Limb (tissue), 2 donors: ENCODE results near the gene GALNT18.

Source experiments
- DNase-seq, 2 donors: peaks; one replicate each; pipeline ENCODE4 v3.0.0-alpha.2; 2016; ENCODE audit errors: extremely low spot score in 2 of 2

Gene GALNT18

GRCh38 chr11:11281626-11282025 lies 340.2 kb downstream of the GALNT18 start:
- DNase-seq = no peak

DNA sequence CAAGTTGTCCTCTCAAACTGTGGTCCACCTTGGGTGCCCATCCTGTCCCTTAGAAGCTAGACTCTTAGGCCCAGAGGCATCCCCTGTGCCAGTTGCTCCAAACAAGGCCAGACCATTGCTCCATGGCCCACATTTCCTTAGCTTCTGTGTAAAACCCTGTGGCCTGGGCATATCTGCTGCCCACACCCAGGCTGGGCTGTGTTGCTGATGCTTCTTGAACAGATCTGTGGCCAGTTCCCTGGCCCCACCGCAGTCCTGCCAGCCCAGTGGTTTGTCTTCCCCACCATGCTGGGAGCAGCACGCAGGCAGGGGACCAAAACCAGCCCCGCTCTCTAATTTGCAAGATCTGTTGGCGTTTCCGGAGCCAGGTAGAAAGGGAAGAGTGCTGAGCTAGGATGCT lies 341.0 kb downstream of the GALNT18 start:
- no peak for DNase-seq

GRCh38 chr11:11279956-11280689 lies 341.7 kb downstream of the GALNT18 start:
- no peak for DNase-seq

- no peak for DNase-seq
Observed at GRCh38 chr11:11272254-11272653, 349.6 kb downstream of the GALNT18 start.

GRCh38 chr11:11270236-11270775 lies 351.5 kb downstream of the GALNT18 start:
- DNase-seq = no peak

DNA sequence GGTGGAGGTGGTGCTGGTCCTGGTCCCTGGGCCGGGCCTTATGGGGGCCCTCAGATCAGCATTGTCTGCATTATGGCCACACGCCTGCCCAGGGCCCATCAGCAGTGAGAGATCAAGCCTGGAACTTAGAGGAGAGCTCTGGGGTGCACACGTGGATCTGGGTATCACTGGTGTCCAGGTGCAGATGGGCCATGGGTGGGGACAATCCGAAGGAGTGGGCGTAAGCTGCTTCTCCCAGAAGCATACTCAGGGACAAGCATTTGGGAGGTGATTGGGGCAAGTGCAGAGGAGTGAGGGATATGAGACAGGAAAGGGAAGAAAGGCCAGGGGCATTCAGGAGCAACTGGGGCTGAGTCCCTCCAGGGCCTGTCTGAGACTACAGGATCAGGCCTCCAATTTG lies 353.1 kb downstream of the GALNT18 start:
- no peak for DNase-seq

DNA sequence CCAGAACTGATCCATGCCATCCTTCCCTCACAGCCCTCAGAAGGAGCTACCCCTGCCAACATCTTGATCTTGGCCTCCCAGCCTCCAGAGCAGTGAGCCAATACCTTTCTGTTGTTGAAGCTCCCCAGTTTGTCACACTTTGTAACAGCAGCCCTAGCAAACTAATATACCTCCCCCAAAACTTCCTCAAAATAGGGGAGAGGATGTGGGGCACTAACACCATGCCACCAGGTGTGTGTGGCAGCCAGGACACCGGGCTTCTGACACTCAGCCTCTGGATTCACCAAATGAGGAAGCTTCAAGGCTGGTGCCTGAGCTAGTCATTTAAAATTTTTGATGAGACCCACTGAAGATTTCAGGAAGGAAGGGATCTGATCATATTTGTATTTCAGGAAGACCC lies 353.7 kb downstream of the GALNT18 start:
- DNase-seq = no peak

- DNase-seq = no peak
Observed at GRCh38 chr11:11267312-11267711, 354.5 kb downstream of the GALNT18 start.

DNA sequence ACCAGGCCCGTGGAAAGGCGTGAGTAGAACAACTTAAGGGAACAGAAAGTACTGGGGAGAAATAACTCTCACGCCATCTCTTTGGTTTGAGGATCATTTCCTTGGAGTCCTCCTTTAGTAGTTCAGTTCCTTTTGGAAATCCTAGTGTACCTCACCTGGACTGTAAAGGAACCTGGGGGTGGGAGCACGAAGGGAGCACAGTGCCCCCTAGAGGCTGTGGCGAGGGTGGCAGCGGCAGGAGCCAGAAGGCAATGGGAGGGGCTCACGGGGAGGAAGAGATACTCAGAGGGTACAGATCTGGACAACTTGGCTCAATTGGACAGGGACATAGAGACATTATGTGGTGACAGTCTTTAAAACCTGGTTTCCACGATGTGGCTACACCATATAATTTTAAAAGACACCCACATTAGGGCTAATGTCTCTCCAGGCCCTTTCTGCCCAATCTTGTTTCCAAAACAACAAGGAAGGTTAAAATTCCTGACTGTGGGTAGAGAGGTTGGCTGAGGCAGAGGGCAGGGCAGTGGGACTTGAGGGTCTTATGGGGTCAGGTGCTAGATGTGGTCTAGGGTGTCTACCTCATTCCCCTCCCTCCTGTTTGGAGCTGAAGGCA lies 355.7 kb downstream of the GALNT18 start:
- DNase-seq = no peak

DNA sequence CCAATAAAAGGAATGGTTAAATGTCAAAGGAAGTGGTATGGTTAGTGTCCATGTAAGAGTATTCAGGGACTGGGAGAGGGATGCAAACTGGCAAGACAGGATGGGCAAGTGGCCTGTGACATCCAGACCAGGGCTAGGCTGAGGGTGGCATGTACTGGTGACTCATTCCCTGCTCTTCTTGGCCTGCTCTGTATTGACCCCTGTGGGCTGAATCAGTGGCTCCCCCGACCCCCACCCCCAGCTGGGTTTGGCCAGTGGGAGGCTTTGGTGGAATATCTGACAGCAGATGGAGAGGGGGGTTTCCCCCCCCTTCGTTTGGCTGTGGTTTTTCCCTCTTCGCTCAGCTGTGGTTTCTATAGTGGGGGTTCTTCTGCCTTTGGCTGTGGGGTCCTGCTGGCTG lies 356.5 kb downstream of the GALNT18 start:
- no peak for DNase-seq

DNA sequence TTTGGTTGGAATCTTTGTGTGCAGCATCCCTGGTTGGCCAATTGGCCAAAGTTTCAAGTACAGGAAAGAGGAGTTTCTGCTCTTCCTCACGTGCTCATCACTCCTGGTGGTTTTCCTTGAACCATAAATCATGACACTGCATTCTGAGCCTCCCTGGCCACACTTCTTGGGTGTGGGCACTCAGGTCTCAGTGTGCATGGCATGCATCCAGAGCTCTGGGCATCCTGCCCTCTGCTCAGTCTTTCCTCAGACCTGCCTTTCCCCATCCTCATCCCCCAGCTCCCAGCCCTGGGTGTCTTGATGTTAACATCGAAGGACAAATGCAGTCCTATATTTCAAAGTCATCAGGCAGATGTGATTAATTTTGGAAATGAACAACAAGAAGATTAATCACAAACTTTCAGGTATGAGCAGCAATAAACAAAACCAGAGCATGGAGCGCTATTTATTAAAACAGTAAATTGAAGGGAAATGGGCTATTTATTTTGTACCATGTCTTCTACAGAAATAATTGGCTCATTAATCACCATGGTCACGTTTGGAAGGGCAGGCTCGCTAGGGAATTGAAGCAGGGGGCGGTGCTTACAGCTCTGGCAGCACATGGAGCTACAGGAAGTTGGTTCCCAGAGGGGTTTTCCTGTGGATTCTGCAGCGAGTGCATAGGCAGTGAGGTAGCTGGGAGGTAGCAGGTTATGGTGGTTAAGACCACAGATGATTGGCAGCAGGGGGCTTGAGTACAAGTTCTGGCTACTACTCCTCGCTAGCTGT lies 358.4 kb downstream of the GALNT18 start:
- no peak for DNase-seq

- DNase-seq = no peak
Observed at GRCh38 chr11:11262171-11262920, 359.5 kb downstream of the GALNT18 start.

DNA sequence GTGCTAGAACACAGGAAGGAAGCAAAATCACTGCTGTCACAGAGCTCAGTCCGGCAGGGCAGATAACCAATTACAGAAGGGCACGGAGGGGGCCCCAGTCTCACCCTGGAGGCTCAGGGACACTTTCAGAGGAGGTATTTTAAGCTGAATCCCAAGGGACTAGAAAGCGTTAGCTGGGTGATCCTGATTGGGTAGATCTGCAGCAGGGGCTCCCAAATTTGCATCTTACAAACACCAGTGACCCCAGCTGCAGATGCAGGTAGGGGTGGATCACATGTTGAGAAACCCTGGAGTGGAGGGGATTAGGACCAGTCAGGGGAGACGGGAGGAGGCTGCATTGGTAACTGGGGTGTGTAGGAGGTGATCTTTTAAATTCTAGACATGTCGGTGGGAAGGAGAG lies 360.2 kb downstream of the GALNT18 start:
- DNase-seq = no peak

GRCh38 chr11:11260903-11261302 lies 360.9 kb downstream of the GALNT18 start:
- DNase-seq = no peak

GRCh38 chr11:11253995-11254394 lies 367.8 kb downstream of the GALNT18 start:
- no peak for DNase-seq

DNA sequence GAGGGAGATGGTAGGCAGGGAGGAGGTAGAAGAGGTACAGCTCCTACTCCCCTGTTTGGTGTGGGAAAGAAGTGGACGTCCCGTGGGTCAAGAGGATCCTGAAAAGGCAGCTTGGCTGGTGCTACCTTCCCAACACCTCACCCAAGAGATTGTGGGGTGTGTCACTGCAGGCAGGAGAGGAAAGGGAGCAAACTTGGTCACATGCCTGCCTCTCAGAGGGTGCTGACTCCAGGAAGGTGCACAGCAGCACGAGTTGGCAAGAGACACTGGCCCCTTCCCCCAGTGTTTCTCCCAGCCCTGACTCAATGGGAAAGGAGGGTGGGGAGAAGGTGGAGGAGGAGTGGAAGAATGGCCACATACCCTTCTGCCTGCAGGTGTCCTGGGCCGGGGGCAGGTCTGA lies 368.3 kb downstream of the GALNT18 start:
- no peak for DNase-seq

DNA sequence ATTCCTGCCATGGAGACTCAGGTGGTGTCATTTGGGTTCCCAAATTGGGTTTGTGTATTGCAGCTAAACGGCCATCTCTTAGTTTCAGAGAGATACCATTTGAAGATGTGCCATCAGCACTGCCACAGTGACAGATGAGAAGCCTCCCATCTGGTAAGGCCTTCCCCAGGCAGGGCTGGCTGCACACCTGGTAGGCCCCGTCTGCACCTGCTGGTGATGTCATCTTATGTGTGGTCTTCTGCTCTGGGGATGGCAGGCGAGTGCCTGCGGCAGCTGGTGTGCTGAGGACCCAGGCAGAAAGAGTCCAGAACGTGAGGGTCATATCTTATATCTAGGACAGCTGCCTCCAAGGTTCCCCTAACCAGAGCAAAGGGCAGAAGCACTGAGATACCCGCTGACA lies 369.4 kb downstream of the GALNT18 start:
- DNase-seq = no peak

DNA sequence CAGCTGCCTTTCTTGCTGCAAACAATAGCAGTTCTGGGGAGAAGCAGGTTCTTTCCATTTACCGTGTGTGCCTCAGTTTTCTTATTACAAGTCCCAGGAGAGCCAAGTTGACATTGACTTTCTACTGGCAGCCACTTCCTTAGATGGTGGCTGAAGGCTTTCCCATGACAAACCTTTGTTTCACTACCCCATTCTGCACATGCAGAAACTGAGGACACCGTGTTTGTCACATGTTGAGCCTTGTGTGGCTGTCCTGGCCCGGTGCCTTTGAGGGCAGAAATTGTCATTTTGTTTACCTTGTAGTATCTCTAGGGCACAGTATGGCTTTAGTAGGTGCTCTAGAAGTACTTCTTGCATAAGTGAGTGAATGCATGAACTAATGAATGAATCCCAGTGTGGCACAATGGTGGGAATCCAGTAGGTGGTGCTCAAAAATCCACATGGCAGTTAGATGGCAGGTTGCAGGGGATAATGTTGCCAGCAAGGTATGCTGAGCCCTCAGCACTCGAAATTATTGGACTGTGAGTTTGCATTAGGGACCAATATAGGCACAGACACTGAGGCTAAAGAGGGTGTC lies 370.3 kb downstream of the GALNT18 start:
- no peak for DNase-seq

DNA sequence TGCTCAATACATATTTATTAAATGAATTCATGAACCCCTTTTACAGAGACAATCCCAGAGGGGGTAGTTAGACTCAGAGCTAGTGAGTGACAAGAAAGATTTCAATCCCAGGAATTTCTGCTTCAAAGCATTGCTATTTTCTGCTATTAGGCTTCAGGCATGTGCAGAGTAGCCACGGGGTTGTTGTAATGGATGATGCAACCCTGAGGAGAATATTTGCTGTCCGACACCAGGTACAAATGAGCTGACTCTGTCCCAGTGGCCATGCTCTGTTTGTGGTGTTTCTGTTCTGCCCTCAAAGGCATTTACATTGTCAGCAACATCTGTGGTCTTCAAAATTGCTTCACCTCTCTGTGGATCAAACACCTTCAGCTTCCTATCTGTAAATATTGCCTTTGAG lies 371.3 kb downstream of the GALNT18 start:
- no peak for DNase-seq

- DNase-seq = no peak
Observed at GRCh38 chr11:11247576-11247975, 374.2 kb downstream of the GALNT18 start.

DNA sequence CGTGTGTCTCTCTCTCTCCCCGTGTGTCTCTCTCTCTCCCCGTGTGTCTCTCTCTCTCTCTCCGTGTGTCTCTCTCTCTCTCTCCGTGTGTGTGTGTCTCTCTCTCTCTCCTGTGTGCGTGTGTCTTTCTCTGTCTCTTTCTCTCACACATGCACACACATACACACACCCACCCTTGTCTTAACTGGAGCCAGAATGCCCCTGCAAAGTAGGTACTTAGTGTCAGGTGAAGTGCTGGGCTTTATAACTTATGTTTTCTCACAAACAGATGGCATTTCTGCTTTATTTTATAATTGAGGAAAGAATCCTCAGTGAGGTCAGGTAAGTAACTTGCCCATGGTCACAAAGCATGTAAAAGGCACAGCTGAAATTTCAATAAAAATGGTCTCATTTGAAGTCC lies 374.7 kb downstream of the GALNT18 start:
- DNase-seq = no peak
